Osteoblast (primary cell): ENCODE data around the gene SPATC1L. TPM values are rescaled to one million over a fixed set of nuclear protein-coding genes. Genes with fewer than 3 reads are reported as not detected.
A peak's percentile ranks its signal among the peaks of the same experiment; 100 is the strongest.

ENCODE experiments used
- DNase-seq: peaks from one replicate; pipeline ENCODE4 v3.0.0; 2011; ENCODE audit warnings: low spot score, mixed read lengths; ENCODE audit not compliant: insufficient read length; ENCODE audit errors: missing footprints
- H2AFZ ChIP-seq: 2 replicates; pipeline ENCODE4 v1.6.0; 2011; ENCODE audit warnings: mild to moderate bottlenecking, low read length
- H3K27ac ChIP-seq: 2 replicates; pipeline ENCODE4 v1.5.1; 2011; ENCODE audit warnings: mild to moderate bottlenecking, low read depth, low read length, moderate library complexity
- H3K27me3 ChIP-seq: 2 replicates; pipeline ENCODE4 v1.6.0; 2012; ENCODE audit warnings: mild to moderate bottlenecking, control low read depth, inconsistent platforms, low read length, moderate library complexity; ENCODE audit not compliant: insufficient read depth
- H3K36me3 ChIP-seq: 2 replicates; pipeline ENCODE4 v1.5.1; 2011; ENCODE audit warnings: mild to moderate bottlenecking, low read length, control low read depth, moderate library complexity; ENCODE audit not compliant: insufficient read depth
- H3K4me1 ChIP-seq: 2 replicates; pipeline ENCODE4 v1.5.1; 2011; ENCODE audit warnings: mild to moderate bottlenecking, low read length, control low read depth, moderate library complexity; ENCODE audit not compliant: insufficient read depth
- H3K4me2 ChIP-seq: 2 replicates; pipeline ENCODE4 v1.6.0; 2011; ENCODE audit warnings: mild to moderate bottlenecking, low read length; ENCODE audit not compliant: insufficient read depth
- H3K4me3 ChIP-seq: fragments of 200-600 bp; sonication (generic); 3 replicates; pipeline ENCODE4 v1.5.1; 2012; ENCODE audit warnings: mild to moderate bottlenecking, low read length, inconsistent platforms; ENCODE audit not compliant: insufficient read depth
- H3K79me2 ChIP-seq: 2 replicates; pipeline ENCODE4 v1.6.0; 2012; ENCODE audit warnings: mild to moderate bottlenecking, low read length, control low read depth, inconsistent platforms; ENCODE audit not compliant: insufficient read depth
- H3K9me3 ChIP-seq: 2 replicates; pipeline ENCODE4 v1.5.1; 2011; ENCODE audit warnings: low read depth, low read length, control low read depth
- H4K20me1 ChIP-seq: 2 replicates; pipeline ENCODE4 v1.6.0; 2012; ENCODE audit warnings: mild to moderate bottlenecking, low read length, control low read depth; ENCODE audit not compliant: insufficient read depth
- CTCF ChIP-seq: IDR thresholded peaks from 2 replicates; pipeline ENCODE4 v1.5.1; 2011; ENCODE audit warnings: mild to moderate bottlenecking, low read depth, low read length, moderate library complexity; ENCODE audit errors: extremely low read depth
- total RNA-seq: library from RNA; depleted of rRNA; stranded (reverse); fragments of >200 nt; gene quantifications from 2 replicates; pipeline ENCODE4 v1.2.3, GENCODE V29; 2012

SPATC1L gene
- total RNA-seq, 1 donor: 6.9 TPM

- Histone ChIP-seq H4K20me1 (no peaks in the 10 kb centered on the region), H3K4me3 (no peak overlapping the region), H3K79me2 (no peaks in the 10 kb centered on the region), H2AFZ (no peak overlapping the region), H3K36me3 (no peaks in the 10 kb centered on the region), H3K4me1 (no peaks in the 10 kb centered on the region), H3K4me2 (no peak overlapping the region), H3K9me3 (no peaks in the 10 kb centered on the region), H3K27ac (no peak overlapping the region), H3K27me3 (no peaks in the 10 kb centered on the region)
- no peak for TF ChIP-seq CTCF
- peak; percentile 58 for DNase-seq
These were observed 16.0 kb downstream of the SPATC1L start for GRCh38 chr21:46168238-46168637.

GRCh38 chr21:46165098-46165497 is 19.2 kb downstream of the SPATC1L start:
- Histone ChIP-seq H3K27ac (no peak overlapping the region), H3K4me2 (no peak overlapping the region), H3K9me3 (no peaks in the 10 kb centered on the region), H3K4me1 (no peaks in the 10 kb centered on the region), H3K79me2 (no peaks in the 10 kb centered on the region), H2AFZ (no peak overlapping the region), H3K4me3 (no peak overlapping the region), H3K36me3 (no peaks in the 10 kb centered on the region), H4K20me1 (no peaks in the 10 kb centered on the region), H3K27me3 (peaks cover 4% of the 10 kb centered on the region)
- no peak for TF ChIP-seq CTCF
- DNase-seq: no peak

- Histone ChIP-seq H3K4me2 (no peak overlapping the region), H3K9me3 (no peaks in the 10 kb centered on the region), H2AFZ (no peak overlapping the region), H3K36me3 (no peaks in the 10 kb centered on the region), H3K27ac (no peak overlapping the region), H3K79me2 (no peaks in the 10 kb centered on the region), H3K4me1 (no peaks in the 10 kb centered on the region), H3K4me3 (no peak overlapping the region), H4K20me1 (no peaks in the 10 kb centered on the region), H3K27me3 (peaks cover 4% of the 10 kb centered on the region)
- TF ChIP-seq CTCF: no peak
- DNase-seq: peak; percentile 52
These were observed 20.9 kb downstream of the SPATC1L start for GRCh38 chr21:46163380-46163779.

- H3K79me2 ChIP-seq: no peaks in the 10 kb centered on the region
- TF ChIP-seq CTCF: no peak
- H3K27me3 ChIP-seq: peaks cover 4% of the 10 kb centered on the region
- H3K4me1 ChIP-seq: no peaks in the 10 kb centered on the region
- no peaks in the 10 kb centered on the region for H3K9me3 ChIP-seq
- no peaks in the 10 kb centered on the region for H3K36me3 ChIP-seq
- no peak overlapping the region for H3K4me3 ChIP-seq
- H2AFZ ChIP-seq: no peak overlapping the region
- no peak overlapping the region for H3K27ac ChIP-seq
- no peaks in the 10 kb centered on the region for H4K20me1 ChIP-seq
- H3K4me2 ChIP-seq: no peak overlapping the region
- peak; percentile 87 for DNase-seq
These were observed 22.3 kb downstream of the SPATC1L start for GRCh38 chr21:46161633-46162592.
